Measurements from ENCODE around the gene FOXL2. TPM values are rescaled to one million over a fixed set of nuclear protein-coding genes. Genes with fewer than 3 reads are reported as not detected.

FOXL2 gene
- total RNA-seq, 1 donor from 2014 or later = not detected

GRCh38 chr3:138945709-138946662 is 951 bp downstream of the FOXL2 start:
- peak overlapping the region; percentile 41 for H3K4me3 ChIP-seq
- H3K27me3 ChIP-seq (ENCODE audit: low read depth) = peaks cover 99% of the 10 kb centered on the region
- no peaks in the 10 kb centered on the region for H3K36me3 ChIP-seq
- TF ChIP-seq, protein P1, sequence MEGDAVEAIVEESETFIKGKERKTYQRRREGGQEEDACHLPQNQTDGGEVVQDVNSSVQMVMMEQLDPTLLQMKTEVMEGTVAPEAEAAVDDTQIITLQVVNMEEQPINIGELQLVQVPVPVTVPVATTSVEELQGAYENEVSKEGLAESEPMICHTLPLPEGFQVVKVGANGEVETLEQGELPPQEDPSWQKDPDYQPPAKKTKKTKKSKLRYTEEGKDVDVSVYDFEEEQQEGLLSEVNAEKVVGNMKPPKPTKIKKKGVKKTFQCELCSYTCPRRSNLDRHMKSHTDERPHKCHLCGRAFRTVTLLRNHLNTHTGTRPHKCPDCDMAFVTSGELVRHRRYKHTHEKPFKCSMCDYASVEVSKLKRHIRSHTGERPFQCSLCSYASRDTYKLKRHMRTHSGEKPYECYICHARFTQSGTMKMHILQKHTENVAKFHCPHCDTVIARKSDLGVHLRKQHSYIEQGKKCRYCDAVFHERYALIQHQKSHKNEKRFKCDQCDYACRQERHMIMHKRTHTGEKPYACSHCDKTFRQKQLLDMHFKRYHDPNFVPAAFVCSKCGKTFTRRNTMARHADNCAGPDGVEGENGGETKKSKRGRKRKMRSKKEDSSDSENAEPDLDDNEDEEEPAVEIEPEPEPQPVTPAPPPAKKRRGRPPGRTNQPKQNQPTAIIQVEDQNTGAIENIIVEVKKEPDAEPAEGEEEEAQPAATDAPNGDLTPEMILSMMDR (IDR thresholded peaks at IDR 0.05) = no peak
- no peak overlapping the region for H3K27ac ChIP-seq
- peaks cover 46% of the 10 kb centered on the region for H3K4me1 ChIP-seq
- ATAC-seq = peak; percentile 4 to 40
- H3K9me3 ChIP-seq = no peaks in the 10 kb centered on the region
- intact Hi-C loops (cut with DNase I) = no loop called here
- no peak for DNase-seq

DNA sequence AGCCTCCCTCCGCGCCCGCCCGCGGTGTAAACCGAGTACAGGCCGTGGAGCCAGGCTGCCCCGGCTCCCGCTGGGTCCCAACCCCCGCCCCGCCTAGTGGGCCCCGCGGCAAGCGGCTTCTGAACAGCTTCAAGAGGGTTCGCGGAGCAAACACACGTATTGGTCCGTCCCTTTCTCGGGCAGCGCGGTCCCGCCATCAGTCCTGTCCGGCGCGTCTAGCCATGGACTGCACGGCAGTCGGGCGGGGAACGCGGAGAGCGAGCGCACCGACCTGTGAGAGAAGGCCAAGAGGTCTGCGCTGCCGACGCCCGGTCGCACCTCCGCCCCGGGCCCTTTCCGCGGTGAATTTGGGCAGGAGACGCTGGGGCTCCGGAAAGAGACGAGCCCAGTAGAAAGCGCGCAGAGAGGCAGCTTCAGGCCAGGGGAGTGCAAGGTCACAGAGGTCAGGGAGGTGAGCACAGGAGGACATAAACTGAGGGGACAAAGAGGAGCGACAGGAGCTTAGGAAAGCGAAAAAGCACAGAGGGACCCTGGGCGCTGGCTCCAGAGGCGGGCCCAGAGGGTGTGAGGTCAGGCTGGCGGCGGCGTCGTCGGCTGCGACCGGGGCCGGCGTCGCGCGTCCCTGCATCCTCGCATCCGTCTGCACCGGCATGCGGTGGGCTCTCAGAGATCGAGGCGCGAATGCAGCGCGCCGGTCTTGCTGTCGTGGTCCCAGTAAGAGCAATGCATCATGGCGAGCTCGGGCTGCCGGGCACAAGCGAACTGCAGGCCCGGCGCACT is 1.8 kb downstream of the FOXL2 start:
- H3K4me1 ChIP-seq = peaks cover 42% of the 10 kb centered on the region
- H3K27me3 ChIP-seq (ENCODE audit: low read depth) = peaks cover 99% of the 10 kb centered on the region
- H3K4me3 ChIP-seq = peak overlapping the region; percentile 38
- TF ChIP-seq, protein P1 (IDR thresholded peaks at IDR 0.05) = no peak
- no peaks in the 10 kb centered on the region for H3K36me3 ChIP-seq
- H3K9me3 ChIP-seq = no peaks in the 10 kb centered on the region
- no peak overlapping the region for H3K27ac ChIP-seq
- DNase-seq = no peak
- peak; percentile 4 to 16 for ATAC-seq
- intact Hi-C loops (cut with DNase I) = no loop called here

- intact Hi-C loops (cut with DNase I) = no loop called here
- Histone ChIP-seq H3K36me3 (no peaks in the 10 kb centered on the region), H3K27ac (no peak overlapping the region), H3K4me3 (peak overlapping the region; percentile 38), H3K27me3 (ENCODE audit: low read depth) (peaks cover 99% of the 10 kb centered on the region), H3K9me3 (no peaks in the 10 kb centered on the region), H3K4me1 (peaks cover 42% of the 10 kb centered on the region)
- ATAC-seq (no peak), DNase-seq (no peak)
- TF ChIP-seq, protein P1 (IDR thresholded peaks at IDR 0.05) = no peak
These were observed 2.3 kb downstream of the FOXL2 start for GRCh38 chr3:138944654-138944928.

DNA sequence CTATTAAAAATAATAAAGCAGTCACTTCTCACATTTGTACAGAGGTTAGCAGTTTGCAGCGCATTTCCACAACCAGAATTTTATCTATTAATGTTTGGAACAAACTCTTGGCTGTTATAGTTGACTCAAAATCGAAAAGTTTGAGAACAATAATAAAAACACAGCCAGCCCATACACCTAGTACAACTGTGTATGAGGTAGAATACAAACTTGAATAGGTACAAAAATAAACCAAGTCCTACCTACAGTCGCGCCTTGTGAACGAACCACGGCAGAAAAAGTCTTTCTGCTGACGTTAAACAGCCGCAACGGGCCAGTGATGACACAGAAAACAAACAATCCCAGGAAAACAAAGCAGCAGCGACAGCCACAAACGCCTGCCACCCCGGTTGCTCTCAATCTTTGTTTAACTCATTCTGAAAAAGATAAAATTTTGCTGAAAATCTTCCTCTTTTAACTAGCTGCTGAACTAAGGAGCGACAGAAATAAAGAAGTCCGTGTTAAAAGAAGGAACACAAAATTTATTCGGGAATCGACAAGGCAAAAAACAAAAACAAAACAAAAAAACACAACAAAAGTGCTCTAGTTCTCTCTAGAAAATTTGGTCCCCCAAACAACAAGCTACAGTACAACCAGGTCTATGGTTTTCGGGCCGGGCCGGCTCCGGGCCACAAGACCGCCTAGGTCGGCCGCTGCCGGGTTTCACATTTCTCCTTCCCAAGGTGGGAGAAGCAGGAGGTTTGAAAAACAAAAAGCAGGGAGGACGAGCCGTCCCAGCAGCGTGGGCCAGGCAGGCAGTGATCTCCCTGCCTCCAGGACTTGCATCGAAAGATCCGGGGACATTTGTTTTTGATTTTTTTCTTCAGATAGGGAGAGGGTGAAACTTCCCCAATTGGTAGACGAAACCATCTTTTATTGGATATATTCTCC is 2.9 kb downstream of the FOXL2 start:
- intact Hi-C loops (cut with DNase I) = no loop called here
- Histone ChIP-seq H3K27ac (no peak overlapping the region), H3K4me3 (no peak overlapping the region), H3K9me3 (no peaks in the 10 kb centered on the region), H3K4me1 (peaks cover 45% of the 10 kb centered on the region), H3K27me3 (ENCODE audit: low read depth) (peaks cover 99% of the 10 kb centered on the region), H3K36me3 (no peaks in the 10 kb centered on the region)
- ATAC-seq (no peak), DNase-seq (no peak)
- TF ChIP-seq, protein P1 (IDR thresholded peaks at IDR 0.05) = no peak

Measured in lower lobe of right lung (tissue), 2 donors.